Psoas muscle (tissue), 8 donors: ENCODE data around the gene NOTCH3. TPM values are rescaled to one million over a fixed set of nuclear protein-coding genes. Genes with fewer than 3 reads are reported as not detected.
A peak's percentile ranks its signal among the peaks of the same experiment; 100 is the strongest.

Experiments
- ATAC-seq, 4 donors: fragments of 200-7000 bp; cut with Tn5 transposase; one replicate each; pipeline ENCODE4 v1.9.1; 2020; ENCODE audit warnings: moderate library complexity in 3 of 4, mild to moderate bottlenecking in 2 of 4
- DNase-seq, 2 donors: peaks; one replicate each; pipeline ENCODE4 v3.0.0-alpha.2; 2020
- H3K27ac ChIP-seq: fragments of 200-600 bp; one replicate; pipeline ENCODE4 v1.8.0; 2022
- H3K27me3 ChIP-seq, 3 donors: fragments of 200-600 bp in 1 of 3; one replicate each; pipeline versions ENCODE4 v1.6.1 to v1.8.0; 2013 to 2022; ENCODE audit warnings: low read length in 2 of 3, mild to moderate bottlenecking in 2 of 3, moderate library complexity in 1 of 3; ENCODE audit not compliant: insufficient read depth in 3 of 3
- H3K36me3 ChIP-seq, 2 donors: fragments of 200-600 bp in 1 of 2; one replicate each; pipeline versions ENCODE4 v1.6.1 to v1.8.0; 2013 to 2022; ENCODE audit warnings: low read depth in 1 of 2, mild to moderate bottlenecking in 1 of 2, moderate library complexity in 1 of 2; ENCODE audit not compliant: insufficient read depth in 1 of 2
- H3K4me1 ChIP-seq: fragments of 200-600 bp; one replicate; pipeline ENCODE4 v1.8.0; 2022
- H3K4me3 ChIP-seq: fragments of 200-600 bp; one replicate; pipeline ENCODE4 v1.8.0; 2022; ENCODE audit warnings: mild to moderate bottlenecking
- H3K9me3 ChIP-seq: fragments of 200-600 bp; one replicate; pipeline ENCODE4 v1.8.0; 2022
- WGBS, 3 donors: extraction: QIAGEN DNeasy Blood & Tissue Kit; methylation state at CpG; one replicate each; pipeline versions ENCODE4 v1.1.6 to v1.1.7; 2013; 5-methylcytosine and 5-hydroxymethylcytosine counted together
- intact Hi-C, 2 donors: fragments of 100-400 bp; cut with DNase I; formaldehyde crosslinking; loops; one replicate each; pipeline versions ENCODE4 v1.11.0 to v1.14.2; 2022
- polyA plus RNA-seq, 3 donors: library from polyadenylated mRNA; stranded (reverse); fragments of 200-250 nt; gene quantifications; one replicate each; pipeline ENCODE4 v1.2.3, GENCODE V29; 2013
- total RNA-seq, 4 donors: library from RNA; stranded (reverse); fragmentation: NEBNext Ultra II Directional in 2 of 4; extraction: Animal tissue kit (Norgen Biotek cat#: 25700) in 2 of 4; gene quantifications; one replicate each; pipeline versions ENCODE4 v1.2.1 to v1.2.4, GENCODE V29; 2021 to 2023
- TF ChIP-seq, protein P1 (sequence below): fragments of 200-600 bp; IDR thresholded peaks from one replicate; pipeline ENCODE4 v1.8.0; 2022; ENCODE audit warnings: antibody characterized with exemption
- donor health status: healthy with polysubstance abuse.
- donor health status: DM: no; HTN: no; CAD: no; lungs with moderate emphysema.
- donor health status: Bipolar disorder and iron deficiency.
- donor health status: healthy.
- donor health status: DM: yes; HTN: yes; CAD: no.
- donor health status: DM: no; HTN: no; CAD: no.
- donor health status: DM: no; HTN: no; CAD: no.
- donor health status: DM: yes; HTN: yes; CAD: no.

Gene NOTCH3
- total and polyA plus RNA-seq, 7 donors: 8.2 to 80.8 (median 29.4) TPM

DNA sequence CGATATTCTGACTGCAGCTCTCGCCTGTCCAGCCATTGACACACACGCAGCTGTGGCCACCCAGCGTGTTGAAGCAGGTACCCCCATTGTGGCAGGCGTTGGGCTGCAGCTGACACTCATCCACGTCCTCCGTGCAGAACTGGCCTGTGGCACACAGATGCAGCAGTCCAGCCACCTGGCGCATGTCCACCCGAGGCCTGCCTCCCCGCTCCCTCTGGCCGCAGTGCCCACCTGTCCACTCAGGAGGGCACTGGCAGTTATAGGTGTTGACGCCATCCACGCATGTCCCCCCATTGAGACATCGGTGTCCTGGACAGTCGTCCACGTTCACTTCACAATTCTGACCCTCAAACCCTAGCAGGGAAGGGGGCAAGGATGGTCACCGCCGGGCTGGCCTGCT lies 9.3 kb downstream of the NOTCH3 start:
- DNase-seq (no peak), ATAC-seq (no peak)
- H3K4me3 ChIP-seq: no peak overlapping the region
- TF ChIP-seq, protein P1, sequence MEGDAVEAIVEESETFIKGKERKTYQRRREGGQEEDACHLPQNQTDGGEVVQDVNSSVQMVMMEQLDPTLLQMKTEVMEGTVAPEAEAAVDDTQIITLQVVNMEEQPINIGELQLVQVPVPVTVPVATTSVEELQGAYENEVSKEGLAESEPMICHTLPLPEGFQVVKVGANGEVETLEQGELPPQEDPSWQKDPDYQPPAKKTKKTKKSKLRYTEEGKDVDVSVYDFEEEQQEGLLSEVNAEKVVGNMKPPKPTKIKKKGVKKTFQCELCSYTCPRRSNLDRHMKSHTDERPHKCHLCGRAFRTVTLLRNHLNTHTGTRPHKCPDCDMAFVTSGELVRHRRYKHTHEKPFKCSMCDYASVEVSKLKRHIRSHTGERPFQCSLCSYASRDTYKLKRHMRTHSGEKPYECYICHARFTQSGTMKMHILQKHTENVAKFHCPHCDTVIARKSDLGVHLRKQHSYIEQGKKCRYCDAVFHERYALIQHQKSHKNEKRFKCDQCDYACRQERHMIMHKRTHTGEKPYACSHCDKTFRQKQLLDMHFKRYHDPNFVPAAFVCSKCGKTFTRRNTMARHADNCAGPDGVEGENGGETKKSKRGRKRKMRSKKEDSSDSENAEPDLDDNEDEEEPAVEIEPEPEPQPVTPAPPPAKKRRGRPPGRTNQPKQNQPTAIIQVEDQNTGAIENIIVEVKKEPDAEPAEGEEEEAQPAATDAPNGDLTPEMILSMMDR: no peak
- H3K27ac ChIP-seq: no peak overlapping the region
- peaks cover 0 to 43% (median 4%) of the 10 kb centered on the region in 3 donors for H3K27me3 ChIP-seq
- intact Hi-C loops: no loop called here
- H3K4me1 ChIP-seq: no peaks in the 10 kb centered on the region
- H3K36me3 ChIP-seq: no peaks in the 10 kb centered on the region
- H3K9me3 ChIP-seq: no peaks in the 10 kb centered on the region
- 68 to 85% (median 71%) methylated on average over 18 of the region's 18 CpGs for WGBS, 3 donors

DNA sequence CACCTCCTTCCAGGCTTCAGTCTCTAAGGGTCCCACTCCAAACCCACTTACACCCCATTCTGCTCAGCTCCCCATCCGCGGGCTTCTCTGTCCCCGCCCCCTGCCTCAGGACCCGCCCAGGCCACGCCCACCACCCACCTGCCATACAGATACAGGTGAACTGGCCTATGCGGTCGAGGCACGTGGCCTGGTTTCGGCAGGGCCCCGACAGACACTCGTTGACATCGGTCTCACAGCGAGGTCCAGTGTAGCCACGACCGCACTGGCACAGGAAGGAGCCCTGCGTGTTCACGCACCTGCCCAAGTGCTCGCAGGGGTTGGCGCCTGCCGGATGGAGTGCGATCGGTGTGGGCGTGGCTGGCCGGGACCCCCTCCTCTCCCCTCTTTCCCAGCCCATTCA lies 11.9 kb downstream of the NOTCH3 start:
- intact Hi-C loops: no loop called here
- TF ChIP-seq, protein P1: no peak
- Histone ChIP-seq H3K4me3 (no peak overlapping the region), H3K9me3 (no peaks in the 10 kb centered on the region), H3K27me3 (peaks cover 0 to 18% (median 0%) of the 10 kb centered on the region in 3 donors), H3K4me1 (no peaks in the 10 kb centered on the region), H3K27ac (no peak overlapping the region), H3K36me3 (no peaks in the 10 kb centered on the region)
- DNase-seq (no peak), ATAC-seq (no peak)
- 83 to 88% (median 87%) methylated on average over 24 of the region's 24 CpGs for whole genome bisulfite sequencing, 3 donors

DNA sequence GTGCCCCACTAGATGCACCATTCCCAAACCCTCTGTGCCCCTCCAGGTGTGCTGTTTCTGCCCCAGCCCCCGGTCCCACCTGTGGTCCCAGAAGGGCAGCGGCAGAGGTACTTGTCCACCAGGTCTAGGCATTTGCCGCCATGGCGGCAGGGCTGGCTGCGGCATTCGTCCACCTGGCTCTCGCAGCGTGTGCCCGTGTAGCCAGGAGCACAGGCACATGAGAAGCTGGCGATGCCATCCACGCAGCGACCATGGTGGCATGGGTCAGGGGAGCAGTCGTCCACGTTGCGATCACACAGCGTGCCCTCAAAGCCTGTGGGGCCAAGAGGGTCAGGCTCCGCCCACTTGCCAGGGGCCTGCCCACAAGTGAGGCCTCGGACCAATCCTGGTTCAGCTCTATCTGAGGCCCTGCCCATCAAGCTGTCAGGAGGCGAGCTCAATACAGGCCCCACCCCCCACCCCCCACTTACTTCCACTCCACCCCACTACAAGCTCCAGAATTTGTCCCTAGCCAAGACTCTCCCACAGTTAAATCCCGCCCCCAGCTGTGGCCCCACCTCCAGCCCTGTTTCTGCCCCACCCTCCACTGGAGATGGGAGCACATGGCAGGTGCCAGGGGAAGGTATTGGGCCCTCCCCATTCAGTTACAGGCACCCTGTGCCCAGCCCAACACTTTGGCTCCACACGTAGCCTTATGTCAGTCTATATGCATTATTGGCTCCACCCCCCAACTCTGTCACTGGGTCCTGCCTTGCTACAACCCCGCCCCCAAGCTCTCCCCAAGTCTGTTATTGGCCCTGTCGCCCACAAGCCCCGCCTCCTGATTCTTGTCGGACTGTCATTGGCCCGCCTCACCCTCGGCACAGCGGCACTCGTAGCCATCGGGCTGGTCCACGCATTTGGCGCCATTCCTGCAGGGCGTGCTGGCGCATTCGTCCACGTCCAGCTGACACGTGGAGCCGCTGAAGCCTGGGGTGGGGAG lies 13.5 kb downstream of the NOTCH3 start:
- intact Hi-C loops: no loop called here
- Histone ChIP-seq H3K27me3 (peaks cover 0 to 8% (median 0%) of the 10 kb centered on the region in 3 donors), H3K4me1 (no peaks in the 10 kb centered on the region), H3K4me3 (no peak overlapping the region), H3K27ac (no peak overlapping the region), H3K36me3 (no peaks in the 10 kb centered on the region), H3K9me3 (no peaks in the 10 kb centered on the region)
- ATAC-seq: no peak
- no peak for DNase-seq
- TF ChIP-seq, protein P1: no peak
- WGBS, 3 donors: 85 to 89% (median 86%) methylated on average over 38 of the region's 38 CpGs

DNA sequence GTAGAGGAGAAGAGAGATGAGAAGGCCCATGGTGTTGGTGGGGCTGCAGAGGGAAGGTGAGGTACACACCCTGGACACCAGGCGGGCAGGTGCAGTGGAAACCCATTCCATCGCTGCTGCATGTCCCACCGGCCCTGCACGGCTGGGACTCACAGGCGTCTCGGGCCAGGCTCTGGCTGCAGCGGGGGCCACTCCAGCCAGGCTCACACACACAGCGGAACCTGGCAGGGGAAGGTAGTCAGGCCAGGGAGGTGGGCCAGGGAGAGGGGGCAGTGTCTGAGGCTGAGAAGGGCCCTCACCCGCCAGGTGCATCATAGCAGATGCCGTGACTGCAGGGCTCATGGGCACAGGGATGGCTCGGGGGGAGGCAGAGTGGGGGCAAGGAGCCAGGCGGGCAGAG lies 15.6 kb downstream of the NOTCH3 start:
- H3K4me3 ChIP-seq: no peak overlapping the region
- no peaks in the 10 kb centered on the region for H3K27me3 ChIP-seq
- H3K9me3 ChIP-seq: no peaks in the 10 kb centered on the region
- H3K27ac ChIP-seq: no peak overlapping the region
- 72 to 75% (median 74%) methylated on average over 11 to 12 of the region's 12 CpGs for WGBS, 3 donors
- TF ChIP-seq, protein P1: no peak
- no peak for ATAC-seq
- H3K4me1 ChIP-seq: no peaks in the 10 kb centered on the region
- DNase-seq: peak in 1 of 2 donors; percentile 1
- intact Hi-C loops: no loop called here
- peaks cover 0 to 5% of the 10 kb centered on the region in 2 donors for H3K36me3 ChIP-seq
